K562 (cell line): ENCODE results near the gene NIPAL3. TPM values are rescaled to one million over a fixed set of nuclear protein-coding genes. Genes with fewer than 3 reads are reported as not detected.

ENCODE experiments used
- ATF1 ChIP-seq, 2 experiments: fragments of 450-650 bp in 1 of 2; IDR thresholded peaks; 2 replicates each; pipeline ENCODE4 v1.6.1; 2016; ENCODE audit warnings: missing compliant biosample characterization in 1 of 2, missing genetic modification characterization in 1 of 2
- CSDE1 ChIP-seq, 2 experiments: fragments of 450-650 bp; IDR thresholded peaks; 2 replicates each; pipeline ENCODE4 v1.6.1; 2016; ENCODE audit warnings: mild to moderate bottlenecking in 1 of 2
- CTBP1 ChIP-seq: fragments of 450-650 bp; IDR thresholded peaks from 2 replicates; pipeline ENCODE4 v1.6.1; 2016; ENCODE audit warnings: borderline replicate concordance
- ETS2 ChIP-seq: IDR thresholded peaks from 2 replicates; pipeline ENCODE4 v1.6.1; 2016; ENCODE audit warnings: borderline replicate concordance, missing genetic modification characterization, mild to moderate bottlenecking, moderate library complexity, missing compliant biosample characterization; ENCODE audit not compliant: poor library complexity, severe bottlenecking
- FOXJ3 ChIP-seq: sonication (generic); formaldehyde crosslinking; IDR thresholded peaks from 2 replicates; pipeline ENCODE4 v1.4.0; 2020; ENCODE audit warnings: mild to moderate bottlenecking, missing genetic modification reagents
- GATA2 ChIP-seq: sonication (generic); formaldehyde crosslinking; IDR thresholded peaks from 2 replicates; pipeline ENCODE4 v1.4.0; 2020; ENCODE audit warnings: mild to moderate bottlenecking, missing genetic modification reagents
- HDAC1 ChIP-seq, 2 experiments: fragments of 450-650 bp; IDR thresholded peaks; 2 replicates each; pipeline ENCODE4 v1.6.1; 2016 to 2017; ENCODE audit warnings: inconsistent platforms in 1 of 2, mild to moderate bottlenecking in 1 of 2, moderate library complexity in 1 of 2
- L3MBTL2 ChIP-seq: fragments of 450-650 bp; IDR thresholded peaks from 2 replicates; pipeline ENCODE4 v1.6.1; 2016; ENCODE audit warnings: mild to moderate bottlenecking, moderate library complexity
- NCOR1 ChIP-seq: fragments of 450-650 bp; IDR thresholded peaks from 2 replicates; pipeline ENCODE4 v1.6.1; 2016; ENCODE audit warnings: mild to moderate bottlenecking, moderate library complexity
- NELFE ChIP-seq: IDR thresholded peaks from 2 replicates; pipeline ENCODE4 v1.6.1; 2011; ENCODE audit warnings: mild to moderate bottlenecking; ENCODE audit not compliant: insufficient read depth, insufficient read length
- NFATC3 ChIP-seq: fragments of 450-650 bp; IDR thresholded peaks from 2 replicates; pipeline ENCODE4 v1.6.1; 2017; ENCODE audit warnings: mild to moderate bottlenecking
- NR2C1 ChIP-seq, 2 experiments: fragments of 450-650 bp; IDR thresholded peaks; 2 replicates each; pipeline ENCODE4 v1.6.1; 2017; ENCODE audit warnings: mild to moderate bottlenecking in 2 of 2, antibody characterized with exemption in 1 of 2, inconsistent platforms in 1 of 2, missing compliant biosample characterization in 1 of 2, missing genetic modification characterization in 1 of 2
- RBM14 ChIP-seq: fragments of 200-400 bp; formaldehyde crosslinking; IDR thresholded peaks from 2 replicates; pipeline ENCODE4 v1.6.1; 2018; ENCODE audit warnings: low read depth, mild to moderate bottlenecking, low read length, moderate library complexity, borderline replicate concordance; ENCODE audit not compliant: insufficient read depth
- RBM39 ChIP-seq: fragments of 200-400 bp; formaldehyde crosslinking; optimal IDR thresholded peaks from 2 replicates; pipeline ENCODE3; 2018; ENCODE audit warnings: low read depth, low read length
- SAFB2 ChIP-seq: fragments of 200-400 bp; formaldehyde crosslinking; IDR thresholded peaks from 2 replicates; pipeline ENCODE4 v1.6.1; 2018; ENCODE audit warnings: borderline replicate concordance, low read length, low read depth, moderate library complexity; ENCODE audit not compliant: severe bottlenecking
- TARDBP ChIP-seq: fragments of 450-650 bp; IDR thresholded peaks from 2 replicates; pipeline ENCODE4 v1.6.1; 2016
- TCF3 ChIP-seq: sonication (generic); formaldehyde crosslinking; IDR thresholded peaks from 2 replicates; pipeline ENCODE4 v1.4.0; 2020; ENCODE audit warnings: mild to moderate bottlenecking, missing genetic modification reagents
- YY1 ChIP-seq, 3 experiments: IDR thresholded peaks; 2 replicates each; pipeline ENCODE4 v1.6.1; 2011; ENCODE audit warnings: low read length in 2 of 3, mild to moderate bottlenecking in 2 of 3, moderate library complexity in 2 of 3, borderline replicate concordance in 1 of 3, control low read depth in 1 of 3, low read depth in 1 of 3; ENCODE audit not compliant: insufficient read depth in 3 of 3, insufficient replicate concordance in 2 of 3, control insufficient read depth in 1 of 3, insufficient read length in 1 of 3; ENCODE audit errors: extremely low read depth in 1 of 3
- ZBTB7A ChIP-seq: IDR thresholded peaks from 2 replicates; pipeline ENCODE4 v1.6.1; 2011; ENCODE audit warnings: low read depth, mild to moderate bottlenecking, low read length, moderate library complexity, borderline replicate concordance; ENCODE audit not compliant: control insufficient read depth
- ZC3H8 ChIP-seq: fragments of 450-650 bp; IDR thresholded peaks from 2 replicates; pipeline ENCODE4 v1.6.1; 2017
- ZFX ChIP-seq: sonication (generic); formaldehyde crosslinking; IDR thresholded peaks from 2 replicates; pipeline ENCODE4 v1.8.0; 2022; ENCODE audit warnings: mild to moderate bottlenecking, missing genetic modification reagents, moderate library complexity
- ZNF12 ChIP-seq: sonication (generic); formaldehyde crosslinking; IDR thresholded peaks from 2 replicates; pipeline ENCODE4 v1.4.0; 2020; ENCODE audit warnings: mild to moderate bottlenecking, missing genetic modification reagents
- ZNF408 ChIP-seq: fragments of 250-450 bp; sonication (Bioruptor Pico); IDR thresholded peaks from 2 replicates; pipeline ENCODE4 v1.4.0; 2020; ENCODE audit warnings: low read depth, mild to moderate bottlenecking, moderate library complexity
- polyA plus RNA-seq, 8 experiments: library from polyadenylated mRNA; depleted of rRNA in 4 of 8; stranded (reverse) in 5 of 8; unstranded in 3 of 8; fragments of >200 nt; fragmentation: Nextera tagmentation in 2 of 8; fragmentation: Illumina TruSeq in 1 of 8; extraction: Ambion mirVana in 2 of 8; extraction: Trizol in 1 of 8; gene quantifications; 2 replicates each; pipeline versions ENCODE4 v1.2.1 to v1.2.3, GENCODE V29; 2011 to 2014; ENCODE audit warnings: inconsistent platforms in 1 of 8, missing spikeins in 1 of 8
- total RNA-seq, 7 experiments: library from RNA; depleted of rRNA in 6 of 7; stranded (reverse); fragments of >200 nt in 6 of 7; fragmentation: Illumina TruSeq in 2 of 7; extraction: Trizol in 2 of 7; gene quantifications; 2 replicates each; pipeline versions ENCODE4 v1.2.1 to v1.2.3, GENCODE V29; 2011 to 2021; ENCODE audit warnings: low replicate concordance in 1 of 7
- TF ChIP-seq, protein P1 (sequence below): sonication (generic); formaldehyde crosslinking; IDR thresholded peaks from 2 replicates; pipeline ENCODE4 v1.8.0; 2022; ENCODE audit warnings: mild to moderate bottlenecking, missing genetic modification reagents

NIPAL3 gene
- total and polyA plus RNA-seq, 9 of the 15 experiments (the other 6 are each of a cell fraction or from before 2014, with no cell fraction given) = 10.5 to 26.3 (median 16.0) TPM

DNA sequence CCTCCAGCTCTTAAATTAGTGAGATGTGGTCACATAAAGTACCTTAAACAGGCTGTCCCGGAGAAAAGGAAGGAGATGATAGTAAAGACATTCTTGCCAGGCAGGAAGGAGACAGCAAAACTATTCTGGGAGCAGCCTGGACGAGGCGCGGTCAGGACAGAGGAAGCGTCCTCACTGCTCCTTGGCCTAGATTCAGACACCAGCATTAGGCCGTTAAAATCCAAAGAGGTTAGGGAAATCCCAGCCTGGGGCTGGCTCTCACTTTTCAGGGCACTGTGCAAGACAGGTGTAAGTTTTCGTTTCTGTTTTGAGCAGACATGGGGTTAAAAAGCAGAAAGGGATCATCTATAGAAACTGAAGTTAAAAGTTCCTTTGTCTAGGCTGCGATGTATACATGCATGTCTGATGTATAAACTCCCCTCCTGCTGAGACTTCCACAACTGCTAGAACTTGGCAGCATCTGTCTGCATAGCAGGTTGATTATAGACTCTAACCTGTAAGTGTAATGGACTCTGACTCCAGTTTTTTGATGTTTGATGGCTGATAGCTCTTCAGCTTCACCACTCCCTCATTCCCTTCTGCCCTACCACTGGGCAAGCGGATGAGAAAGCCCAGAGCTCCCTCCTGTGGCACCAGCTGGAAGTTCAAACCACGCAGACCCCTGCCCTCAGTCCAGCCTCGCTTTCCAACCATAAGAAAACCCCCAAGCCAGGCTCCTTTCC, 23.6 kb upstream of the NIPAL3 start (continued):
- no peak for TF ChIP-seq ATF1 (CRISPR knock-in tag; IDR thresholded peaks at IDR 0.05)
- TF ChIP-seq ATF1 (tag; IDR thresholded peaks at IDR 0.05) = no peak
- no peak for TF ChIP-seq ETS2 (tag)
- TF ChIP-seq L3MBTL2 = no peak
- TF ChIP-seq ZFX (CRISPR knock-in tag) = no peak
- TF ChIP-seq GATA2 (CRISPR knock-in tag) = no peak
- TF ChIP-seq, protein P1, sequence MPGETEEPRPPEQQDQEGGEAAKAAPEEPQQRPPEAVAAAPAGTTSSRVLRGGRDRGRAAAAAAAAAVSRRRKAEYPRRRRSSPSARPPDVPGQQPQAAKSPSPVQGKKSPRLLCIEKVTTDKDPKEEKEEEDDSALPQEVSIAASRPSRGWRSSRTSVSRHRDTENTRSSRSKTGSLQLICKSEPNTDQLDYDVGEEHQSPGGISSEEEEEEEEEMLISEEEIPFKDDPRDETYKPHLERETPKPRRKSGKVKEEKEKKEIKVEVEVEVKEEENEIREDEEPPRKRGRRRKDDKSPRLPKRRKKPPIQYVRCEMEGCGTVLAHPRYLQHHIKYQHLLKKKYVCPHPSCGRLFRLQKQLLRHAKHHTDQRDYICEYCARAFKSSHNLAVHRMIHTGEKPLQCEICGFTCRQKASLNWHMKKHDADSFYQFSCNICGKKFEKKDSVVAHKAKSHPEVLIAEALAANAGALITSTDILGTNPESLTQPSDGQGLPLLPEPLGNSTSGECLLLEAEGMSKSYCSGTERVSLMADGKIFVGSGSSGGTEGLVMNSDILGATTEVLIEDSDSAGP (CRISPR knock-in tag) = no peak
- TF ChIP-seq ZNF12 (CRISPR knock-in tag) = no peak
- no peak for TF ChIP-seq RBM39
- no peak for TF ChIP-seq NCOR1
- TF ChIP-seq NELFE = no peak
- no peak for TF ChIP-seq ZNF408
- TF ChIP-seq ZBTB7A = peak; percentile 84
- no peak for TF ChIP-seq SAFB2
- no peak for TF ChIP-seq RBM14
- no peak; the same call in 1 of the 2 replicates for TF ChIP-seq CTBP1
- no peak for TF ChIP-seq NFATC3
- TF ChIP-seq CSDE1 (IDR thresholded peaks at IDR 0.05) = no peak
- no peak for TF ChIP-seq TARDBP
- TF ChIP-seq YY1 (IDR thresholded peaks at IDR 0.05; ENCODE audit: borderline replicate concordance in 1 of 3, control insufficient read depth in 1 of 3, extremely low read depth in 1 of 3, insufficient read depth in 3 of 3, insufficient read length in 1 of 3, insufficient replicate concordance in 2 of 3, low read depth in 1 of 3, low read length in 2 of 3) = peak in 1 of 3 experiments; percentile 15
- no peak for TF ChIP-seq ZC3H8
- TF ChIP-seq NR2C1 (IDR thresholded peaks at IDR 0.05) = no peak
- TF ChIP-seq NR2C1 (tag; IDR thresholded peaks at IDR 0.05) = no peak
- no peak for TF ChIP-seq HDAC1 (IDR thresholded peaks at IDR 0.05)
- TF ChIP-seq TCF3 (CRISPR knock-in tag) = no peak
- TF ChIP-seq FOXJ3 (CRISPR knock-in tag) = no peak
